ENCODE results near the gene MAP3K2. TPM values are rescaled to one million over a fixed set of nuclear protein-coding genes. Genes with fewer than 3 reads are reported as not detected.

MAP3K2 gene
- total and polyA plus RNA-seq, 5 donors from 2014 or later = 48.4 to 95.7 (median 50.6) TPM

- Histone ChIP-seq H3K9me3 (ENCODE audit: control insufficient read depth in 2 of 2, low read length in 2 of 2) (no peaks in the 10 kb centered on the region), H3K27me3 (ENCODE audit: control insufficient read depth, insufficient read depth, low read length) (peaks cover 4% of the 10 kb centered on the region), H3K36me3 (ENCODE audit: control insufficient read depth, insufficient read depth, low read length) (no peaks in the 10 kb centered on the region), H3K4me1 (ENCODE audit: control insufficient read depth, insufficient read depth, low read length, poor library complexity, severe bottlenecking) (peaks cover 6% of the 10 kb centered on the region), H3K27ac (ENCODE audit: insufficient read depth, low read length, poor library complexity, severe bottlenecking) (no peak overlapping the region), H3K4me3 (ENCODE audit: low read depth, low read length) (no peak overlapping the region)
- Mint-ChIP-seq H3K27me3 (peaks cover 17% of the 10 kb centered on the region), H3K4me1 (peaks cover 3 to 7% (median 6%) of the 10 kb centered on the region in 4 donors), H3K36me3 (no peaks in the 10 kb centered on the region), H3K27ac (no peak overlapping the region), H3K9me3 (no peaks in the 10 kb centered on the region), H3K4me3 (no peak overlapping the region)
- ATAC-seq (ENCODE audit: low read depth in 2 of 2) (no peak), DNase-seq (no peak)
Observed at GRCh38 chr2:127428057-127428814, 40.5 kb upstream of the MAP3K2 start.

GRCh38 chr2:127427376-127428056 lies 39.7 kb upstream of the MAP3K2 start:
- Histone ChIP-seq H3K4me1 (ENCODE audit: control insufficient read depth, insufficient read depth, low read length, poor library complexity, severe bottlenecking) (peaks cover 13% of the 10 kb centered on the region), H3K27ac (ENCODE audit: insufficient read depth, low read length, poor library complexity, severe bottlenecking) (no peak overlapping the region), H3K27me3 (ENCODE audit: control insufficient read depth, insufficient read depth, low read length) (peaks cover 4% of the 10 kb centered on the region), H3K9me3 (ENCODE audit: control insufficient read depth in 2 of 2, low read length in 2 of 2) (no peaks in the 10 kb centered on the region), H3K4me3 (ENCODE audit: low read depth, low read length) (no peak overlapping the region), H3K36me3 (ENCODE audit: control insufficient read depth, insufficient read depth, low read length) (no peaks in the 10 kb centered on the region)
- H3K36me3 Mint-ChIP-seq = no peaks in the 10 kb centered on the region
- ATAC-seq (ENCODE audit: low read depth in 2 of 2) (no peak), DNase-seq (no peak)
- peaks cover 3 to 11% (median 6%) of the 10 kb centered on the region in 4 donors for H3K4me1 Mint-ChIP-seq
- no peak overlapping the region for H3K4me3 Mint-ChIP-seq
- peaks cover 24% of the 10 kb centered on the region for H3K27me3 Mint-ChIP-seq
- no peak overlapping the region for H3K27ac Mint-ChIP-seq
- no peaks in the 10 kb centered on the region for H3K9me3 Mint-ChIP-seq

GRCh38 chr2:127426501-127427354 lies 39.0 kb upstream of the MAP3K2 start:
- Mint-ChIP-seq H3K27me3 (peaks cover 32% of the 10 kb centered on the region), H3K4me3 (no peak overlapping the region), H3K36me3 (no peaks in the 10 kb centered on the region), H3K4me1 (peaks cover 3 to 15% (median 8%) of the 10 kb centered on the region in 4 donors), H3K9me3 (no peaks in the 10 kb centered on the region), H3K27ac (no peak overlapping the region)
- Histone ChIP-seq H3K4me1 (ENCODE audit: control insufficient read depth, insufficient read depth, low read length, poor library complexity, severe bottlenecking) (peaks cover 13% of the 10 kb centered on the region), H3K4me3 (ENCODE audit: low read depth, low read length) (no peak overlapping the region), H3K36me3 (ENCODE audit: control insufficient read depth, insufficient read depth, low read length) (no peaks in the 10 kb centered on the region), H3K9me3 (ENCODE audit: control insufficient read depth in 2 of 2, low read length in 2 of 2) (no peaks in the 10 kb centered on the region), H3K27ac (ENCODE audit: insufficient read depth, low read length, poor library complexity, severe bottlenecking) (no peak overlapping the region), H3K27me3 (ENCODE audit: control insufficient read depth, insufficient read depth, low read length) (peaks cover 9% of the 10 kb centered on the region)
- DNase-seq (no peak), ATAC-seq (ENCODE audit: low read depth in 2 of 2) (no peak)

GRCh38 chr2:127425540-127426490 lies 38.0 kb upstream of the MAP3K2 start:
- ATAC-seq (ENCODE audit: low read depth in 2 of 2) (no peak), DNase-seq (no peak)
- H3K9me3 Mint-ChIP-seq = no peaks in the 10 kb centered on the region
- H3K9me3 ChIP-seq (ENCODE audit: control insufficient read depth in 2 of 2, low read length in 2 of 2) = no peaks in the 10 kb centered on the region
- H3K27ac ChIP-seq (ENCODE audit: insufficient read depth, low read length, poor library complexity, severe bottlenecking) = no peak overlapping the region
- H3K4me3 Mint-ChIP-seq = no peak overlapping the region
- peaks cover 3 to 15% (median 8%) of the 10 kb centered on the region in 4 donors for H3K4me1 Mint-ChIP-seq
- peak overlapping the region in 1 of 3 donors; percentile 16 for H3K27ac Mint-ChIP-seq
- peaks cover 13% of the 10 kb centered on the region for H3K4me1 ChIP-seq (ENCODE audit: control insufficient read depth, insufficient read depth, low read length, poor library complexity, severe bottlenecking)
- H3K36me3 ChIP-seq (ENCODE audit: control insufficient read depth, insufficient read depth, low read length) = no peaks in the 10 kb centered on the region
- no peaks in the 10 kb centered on the region for H3K36me3 Mint-ChIP-seq
- H3K27me3 ChIP-seq (ENCODE audit: control insufficient read depth, insufficient read depth, low read length) = peaks cover 9% of the 10 kb centered on the region
- H3K27me3 Mint-ChIP-seq = peaks cover 34% of the 10 kb centered on the region
- H3K4me3 ChIP-seq (ENCODE audit: low read depth, low read length) = no peak overlapping the region

GRCh38 chr2:127424598-127425520 lies 37.1 kb upstream of the MAP3K2 start:
- no peak overlapping the region for H3K27ac Mint-ChIP-seq
- Histone ChIP-seq H3K36me3 (ENCODE audit: control insufficient read depth, insufficient read depth, low read length) (no peaks in the 10 kb centered on the region), H3K27ac (ENCODE audit: insufficient read depth, low read length, poor library complexity, severe bottlenecking) (no peak overlapping the region), H3K4me1 (ENCODE audit: control insufficient read depth, insufficient read depth, low read length, poor library complexity, severe bottlenecking) (peaks cover 13% of the 10 kb centered on the region), H3K9me3 (ENCODE audit: control insufficient read depth in 2 of 2, low read length in 2 of 2) (no peaks in the 10 kb centered on the region), H3K27me3 (ENCODE audit: control insufficient read depth, insufficient read depth, low read length) (peaks cover 9% of the 10 kb centered on the region), H3K4me3 (ENCODE audit: low read depth, low read length) (no peak overlapping the region)
- H3K27me3 Mint-ChIP-seq = peaks cover 34% of the 10 kb centered on the region
- no peaks in the 10 kb centered on the region for H3K36me3 Mint-ChIP-seq
- no peak overlapping the region for H3K4me3 Mint-ChIP-seq
- peaks cover 3 to 15% (median 8%) of the 10 kb centered on the region in 4 donors for H3K4me1 Mint-ChIP-seq
- DNase-seq = no peak
- no peaks in the 10 kb centered on the region for H3K9me3 Mint-ChIP-seq
- no peak for ATAC-seq (ENCODE audit: low read depth in 2 of 2)

GRCh38 chr2:127423880-127424279 lies 36.1 kb upstream of the MAP3K2 start:
- DNase-seq (no peak), ATAC-seq (ENCODE audit: low read depth in 2 of 2) (no peak)
- Histone ChIP-seq H3K27me3 (ENCODE audit: control insufficient read depth, insufficient read depth, low read length) (peaks cover 9% of the 10 kb centered on the region), H3K36me3 (ENCODE audit: control insufficient read depth, insufficient read depth, low read length) (no peaks in the 10 kb centered on the region), H3K4me3 (ENCODE audit: low read depth, low read length) (no peak overlapping the region), H3K27ac (ENCODE audit: insufficient read depth, low read length, poor library complexity, severe bottlenecking) (no peak overlapping the region), H3K9me3 (ENCODE audit: control insufficient read depth in 2 of 2, low read length in 2 of 2) (no peaks in the 10 kb centered on the region), H3K4me1 (ENCODE audit: control insufficient read depth, insufficient read depth, low read length, poor library complexity, severe bottlenecking) (peaks cover 13% of the 10 kb centered on the region)
- Mint-ChIP-seq H3K4me1 (peaks cover 3 to 15% (median 8%) of the 10 kb centered on the region in 4 donors), H3K36me3 (no peaks in the 10 kb centered on the region), H3K27ac (no peak overlapping the region), H3K27me3 (peaks cover 34% of the 10 kb centered on the region), H3K9me3 (no peaks in the 10 kb centered on the region), H3K4me3 (peak overlapping the region; percentile 2 to 62 (median 12))

Measured in CD4-positive, CD25-positive, alpha-beta regulatory T cell (primary cell).